IPS-20b (cell line): Measurements from ENCODE around the gene SIK2.
"Not testable (repeated sequence)": the region's sequence is repeated elsewhere in the genome, so short reads cannot be mapped to it uniquely, and the experiment has no call there.

Source experiments
- H3K27ac ChIP-seq: one replicate; pipeline ENCODE4 v1.5.1; 2013; ENCODE audit warnings: low read length
- H3K27me3 ChIP-seq: 2 replicates; pipeline ENCODE4 v1.6.1; 2013; ENCODE audit warnings: mild to moderate bottlenecking, low read length, inconsistent platforms; ENCODE audit not compliant: insufficient read depth
- H3K36me3 ChIP-seq: 2 replicates; pipeline ENCODE4 v1.6.1; 2013; ENCODE audit warnings: low read depth, mild to moderate bottlenecking, inconsistent platforms, low read length, moderate library complexity; ENCODE audit not compliant: insufficient read depth
- H3K4me1 ChIP-seq: 2 replicates; pipeline ENCODE4 v1.6.1; 2013; ENCODE audit warnings: mild to moderate bottlenecking, control low read depth, inconsistent platforms, low read length, moderate library complexity; ENCODE audit not compliant: insufficient read depth
- H3K4me3 ChIP-seq: 2 replicates; pipeline ENCODE4 v1.5.1; 2013; ENCODE audit warnings: mild to moderate bottlenecking, low read length, inconsistent platforms
- H3K9ac ChIP-seq: 2 replicates; pipeline ENCODE4 v1.6.1; 2013; ENCODE audit warnings: low read depth, mild to moderate bottlenecking, inconsistent platforms, low read length, moderate library complexity
- H3K9me3 ChIP-seq: 2 replicates; pipeline ENCODE4 v1.6.1; 2013; ENCODE audit warnings: mild to moderate bottlenecking, low read depth, low read length, inconsistent platforms; ENCODE audit not compliant: insufficient read depth

Gene SIK2

GRCh38 chr11:111644922-111645321 is 42.7 kb downstream of the SIK2 start:
- Histone ChIP-seq H3K9ac (no peak overlapping the region), H3K27ac (no peak overlapping the region), H3K27me3 (no peaks in the 10 kb centered on the region), H3K9me3 (no peaks in the 10 kb centered on the region), H3K4me3 (no peak overlapping the region), H3K4me1 (peaks cover 6% of the 10 kb centered on the region), H3K36me3 (no peaks in the 10 kb centered on the region)

GRCh38 chr11:111645657-111646316 is 43.5 kb downstream of the SIK2 start:
- H3K9ac ChIP-seq: no peak overlapping the region
- peaks cover 3% of the 10 kb centered on the region; the same call in 1 of the 2 replicates for H3K4me1 ChIP-seq
- no peaks in the 10 kb centered on the region for H3K36me3 ChIP-seq
- no peaks in the 10 kb centered on the region for H3K27me3 ChIP-seq
- H3K27ac ChIP-seq: no peak overlapping the region
- H3K4me3 ChIP-seq: no peak overlapping the region
- no peaks in the 10 kb centered on the region for H3K9me3 ChIP-seq

GRCh38 chr11:111651336-111651735 is 49.1 kb downstream of the SIK2 start:
- H3K27me3 ChIP-seq, H3K9me3 ChIP-seq, H3K36me3 ChIP-seq, H3K4me3 ChIP-seq, H3K27ac ChIP-seq, H3K4me1 ChIP-seq, H3K9ac ChIP-seq: not testable (repeated sequence)

GRCh38 chr11:111652184-111652583 is 49.9 kb downstream of the SIK2 start:
- Histone ChIP-seq H3K27ac (no peak overlapping the region), H3K4me3 (no peak overlapping the region), H3K36me3 (no peaks in the 10 kb centered on the region), H3K4me1 (no peaks in the 10 kb centered on the region), H3K9me3 (no peaks in the 10 kb centered on the region), H3K27me3 (no peaks in the 10 kb centered on the region), H3K9ac (no peak overlapping the region)

GRCh38 chr11:111654601-111655000 is 52.4 kb downstream of the SIK2 start:
- no peaks in the 10 kb centered on the region for H3K36me3 ChIP-seq
- no peak overlapping the region for H3K27ac ChIP-seq
- H3K4me3 ChIP-seq: no peak overlapping the region
- no peaks in the 10 kb centered on the region for H3K9me3 ChIP-seq
- H3K4me1 ChIP-seq: 0 out of 2 replicates have a peak, but pooled peaks cover 3% of the 10 kb centered on the region
- no peak overlapping the region for H3K9ac ChIP-seq
- H3K27me3 ChIP-seq: no peaks in the 10 kb centered on the region

- no peaks in the 10 kb centered on the region for H3K9me3 ChIP-seq
Measured at GRCh38 chr11:111655924-111656323, 53.7 kb downstream of the SIK2 start.

GRCh38 chr11:111657905-111658304 is 55.7 kb downstream of the SIK2 start:
- H3K4me3 ChIP-seq, H3K36me3 ChIP-seq, H3K27me3 ChIP-seq, H3K4me1 ChIP-seq, H3K9ac ChIP-seq, H3K9me3 ChIP-seq, H3K27ac ChIP-seq: not testable (repeated sequence)

More at GRCh38 chr11:111655924-111656323, 53.7 kb downstream of the SIK2 start:
- Histone ChIP-seq H3K9ac (no peak overlapping the region), H3K4me1 (0 out of 2 replicates have a peak, but pooled peaks cover 3% of the 10 kb centered on the region), H3K36me3 (no peaks in the 10 kb centered on the region), H3K27me3 (no peaks in the 10 kb centered on the region), H3K27ac (no peak overlapping the region), H3K4me3 (no peak overlapping the region)

GRCh38 chr11:111658493-111658892 is 56.2 kb downstream of the SIK2 start:
- not testable (repeated sequence) for H3K4me1 ChIP-seq, H3K9me3 ChIP-seq, H3K36me3 ChIP-seq, H3K9ac ChIP-seq, H3K27me3 ChIP-seq, H3K27ac ChIP-seq, H3K4me3 ChIP-seq

- Histone ChIP-seq H3K9ac (no peak overlapping the region), H3K27ac (no peak overlapping the region), H3K27me3 (no peaks in the 10 kb centered on the region)
Measured at GRCh38 chr11:111659201-111660115, 57.2 kb downstream of the SIK2 start.

GRCh38 chr11:111660822-111661221 is 58.6 kb downstream of the SIK2 start:
- Histone ChIP-seq H3K4me1 (0 out of 2 replicates have a peak, but pooled peaks cover 3% of the 10 kb centered on the region), H3K36me3 (no peaks in the 10 kb centered on the region), H3K9me3 (no peaks in the 10 kb centered on the region), H3K4me3 (no peak overlapping the region), H3K27ac (no peak overlapping the region), H3K27me3 (no peaks in the 10 kb centered on the region), H3K9ac (no peak overlapping the region)

More at GRCh38 chr11:111659201-111660115, 57.2 kb downstream of the SIK2 start:
- Histone ChIP-seq H3K4me1 (0 out of 2 replicates have a peak, but pooled peaks cover 3% of the 10 kb centered on the region), H3K9me3 (no peaks in the 10 kb centered on the region), H3K36me3 (no peaks in the 10 kb centered on the region), H3K4me3 (no peak overlapping the region)

- Histone ChIP-seq H3K9ac (no peak overlapping the region), H3K27ac (no peak overlapping the region)
Measured at GRCh38 chr11:111663820-111664219, 61.6 kb downstream of the SIK2 start.

GRCh38 chr11:111665777-111666176 is 63.5 kb downstream of the SIK2 start:
- Histone ChIP-seq H3K4me1 (no peaks in the 10 kb centered on the region), H3K9ac (no peak overlapping the region), H3K4me3 (no peak overlapping the region), H3K27ac (no peak overlapping the region), H3K27me3 (no peaks in the 10 kb centered on the region), H3K36me3 (no peaks in the 10 kb centered on the region), H3K9me3 (no peaks in the 10 kb centered on the region)

More at GRCh38 chr11:111663820-111664219, 61.6 kb downstream of the SIK2 start:
- H3K9me3 ChIP-seq: no peaks in the 10 kb centered on the region
- no peaks in the 10 kb centered on the region for H3K36me3 ChIP-seq
- no peak overlapping the region for H3K4me3 ChIP-seq
- H3K4me1 ChIP-seq: 0 out of 2 replicates have a peak, but pooled peaks cover 3% of the 10 kb centered on the region
- H3K27me3 ChIP-seq: no peaks in the 10 kb centered on the region
